H1 (cell line): Measurements from ENCODE around the gene CTCF. TPM values are rescaled to one million over a fixed set of nuclear protein-coding genes. Genes with fewer than 3 reads are reported as not detected.

Experiments
- CTCF ChIA-PET: fragments of 300-600 bp; sonication (Branson Sonifier 250); formaldehyde crosslinking; loops from one replicate; lab custom pipeline; 2021; ENCODE audit not compliant: partially characterized antibody; lab: Charles Lee
- POLR2A ChIA-PET: fragments of 300-600 bp; sonication (Branson Sonifier 250); formaldehyde crosslinking; loops from one replicate; lab custom pipeline; 2021; ENCODE audit warnings: inconsistent platforms; ENCODE audit not compliant: partially characterized antibody; lab: Charles Lee
- DNase-seq, 2 experiments: peaks; one replicate each; pipeline versions ENCODE4 v3.0.0 to v3.0.0-alpha.2; 2010 to 2022; ENCODE audit warnings: low spot score in 2 of 2, low read depth in 1 of 2, mixed read lengths in 1 of 2
- FAIRE-seq: peaks from 2 replicates; lab custom pipeline; 2011; peaks lifted over from hg19 to GRCh38; lab: Jason Lieb, UNC
- H2AFZ ChIP-seq: 2 replicates; pipeline ENCODE4 v1.8.1; 2012; ENCODE audit warnings: low read length, inconsistent platforms
- H2AK5ac ChIP-seq: 2 replicates; pipeline ENCODE4 v1.6.1; 2013; ENCODE audit warnings: low read depth, low read length
- H2BK120ac ChIP-seq: replicated peaks from 2 replicates; pipeline ENCODE3; 2013; ENCODE audit warnings: low read depth, low read length, inconsistent platforms
- H2BK12ac ChIP-seq: 2 replicates; pipeline ENCODE4 v1.6.1; 2013; ENCODE audit warnings: low read depth, low read length
- H2BK15ac ChIP-seq: 2 replicates; pipeline ENCODE4 v1.6.1; 2013; ENCODE audit warnings: low read length
- H2BK20ac ChIP-seq: 2 replicates; pipeline ENCODE4 v1.6.1; 2013; ENCODE audit warnings: low read length
- H2BK5ac ChIP-seq: 2 replicates; pipeline ENCODE4 v1.6.1; 2013; ENCODE audit warnings: low read depth, low read length
- H3K14ac ChIP-seq: 2 replicates; pipeline ENCODE4 v1.6.1; 2013; ENCODE audit warnings: inconsistent platforms; ENCODE audit not compliant: insufficient read length
- H3K18ac ChIP-seq: 2 replicates; pipeline ENCODE4 v1.6.1; 2013; ENCODE audit warnings: low read length; ENCODE audit errors: extremely low read depth
- H3K23ac ChIP-seq: 2 replicates; pipeline ENCODE4 v1.6.1; 2013; ENCODE audit warnings: inconsistent platforms; ENCODE audit not compliant: insufficient read length
- H3K23me2 ChIP-seq: 2 replicates; pipeline ENCODE4 v1.6.1; 2013; ENCODE audit warnings: low read depth, low read length
- H3K27ac ChIP-seq: 2 replicates; pipeline ENCODE4 v1.6.1; 2011; ENCODE audit warnings: low read depth, low read length, inconsistent platforms
- H3K27me3 ChIP-seq, 4 experiments: replicated peaks in 1 of 4; 1 replicate in 1 of 4; 2 replicates in 3 of 4; pipeline versions ENCODE4 v1.6.1 to v1.8.1; 2011 to 2013; ENCODE audit warnings: low read length in 3 of 4, mild to moderate bottlenecking in 3 of 4, inconsistent platforms in 2 of 4, mixed read lengths in 2 of 4, moderate library complexity in 1 of 4; ENCODE audit not compliant: control insufficient read depth in 3 of 4, insufficient read depth in 3 of 4; ENCODE audit errors: extremely low read depth in 1 of 4
- H3K36me3 ChIP-seq, 4 experiments: 2 replicates each; pipeline versions ENCODE4 v1.6.1 to v1.8.1; 2011 to 2013; ENCODE audit warnings: mild to moderate bottlenecking in 4 of 4, low read length in 3 of 4, moderate library complexity in 2 of 4, control low read depth in 1 of 4, inconsistent platforms in 1 of 4; ENCODE audit not compliant: insufficient read depth in 4 of 4, control insufficient read depth in 2 of 4
- H3K4ac ChIP-seq: replicated peaks from 2 replicates; pipeline ENCODE3; 2013; ENCODE audit warnings: low read length, low read depth, mixed read lengths, inconsistent platforms; ENCODE audit not compliant: insufficient read length
- H3K4me1 ChIP-seq, 4 experiments: replicated peaks in 1 of 4; 1 replicate in 1 of 4; 2 replicates in 3 of 4; pipeline versions ENCODE4 v1.6.1 to v1.8.1; 2011 to 2013; ENCODE audit warnings: low read length in 3 of 4, inconsistent platforms in 2 of 4, mixed read lengths in 1 of 4; ENCODE audit not compliant: insufficient read depth in 4 of 4, control insufficient read depth in 3 of 4
- H3K4me2 ChIP-seq, 2 experiments: 2 replicates each; pipeline versions ENCODE4 v1.6.1 to v1.8.1; 2011 to 2013; ENCODE audit warnings: low read depth in 2 of 2, low read length in 2 of 2, control low read depth in 1 of 2, inconsistent platforms in 1 of 2, mild to moderate bottlenecking in 1 of 2; ENCODE audit not compliant: insufficient read depth in 1 of 2
- H3K4me3 ChIP-seq, 4 experiments: fragments of 200-600, 300-600 bp in 1 of 4; sonication (generic), shearing (Covaris generic), sonication (Bioruptor Twin) in 1 of 4; 2 replicates each; pipeline versions ENCODE4 v1.5.1 to v1.8.1; 2011 to 2016; ENCODE audit warnings: low read length in 4 of 4, low read depth in 3 of 4, control low read depth in 2 of 4, inconsistent platforms in 2 of 4, mild to moderate bottlenecking in 2 of 4, mixed read lengths in 1 of 4, moderate library complexity in 1 of 4; ENCODE audit not compliant: insufficient read depth in 2 of 4; ENCODE audit errors: extremely low read depth in 1 of 4
- H3K56ac ChIP-seq: replicated peaks from 2 replicates; pipeline ENCODE3; 2013; ENCODE audit warnings: low read depth, mild to moderate bottlenecking, mixed read lengths, low read length, inconsistent platforms; ENCODE audit not compliant: insufficient read length
- H3K79me1 ChIP-seq: 2 replicates; pipeline ENCODE4 v1.6.1; 2013; ENCODE audit warnings: low read depth, low read length, control low read depth
- H3K79me2 ChIP-seq, 2 experiments: 2 replicates each; pipeline versions ENCODE4 v1.6.1 to v1.8.1; 2012 to 2013; ENCODE audit warnings: low read length in 2 of 2, mild to moderate bottlenecking in 2 of 2, inconsistent platforms in 1 of 2; ENCODE audit not compliant: insufficient read depth in 2 of 2, control insufficient read depth in 1 of 2
- H3K9ac ChIP-seq, 4 experiments: replicated peaks in 1 of 4; 1 replicate in 1 of 4; 2 replicates in 3 of 4; pipeline versions ENCODE4 v1.6.1 to v1.8.1; 2011 to 2013; ENCODE audit warnings: low read depth in 3 of 4, low read length in 3 of 4, control low read depth in 2 of 4, mild to moderate bottlenecking in 2 of 4, moderate library complexity in 2 of 4, inconsistent platforms in 1 of 4; ENCODE audit errors: extremely low read depth in 1 of 4
- H3K9me3 ChIP-seq, 2 experiments: 2 replicates each; pipeline versions ENCODE4 v1.6.1 to v1.8.1; 2012 to 2013; ENCODE audit warnings: mild to moderate bottlenecking in 2 of 2, moderate library complexity in 2 of 2, control low read depth in 1 of 2, inconsistent platforms in 1 of 2, low read depth in 1 of 2, low read length in 1 of 2, mixed read lengths in 1 of 2; ENCODE audit not compliant: insufficient read depth in 2 of 2
- H4K20me1 ChIP-seq, 2 experiments: replicated peaks in 1 of 2; 2 replicates each; pipeline versions ENCODE3 to v1.8.1; 2011 to 2013; ENCODE audit warnings: inconsistent platforms in 2 of 2, low read length in 2 of 2, mild to moderate bottlenecking in 1 of 2; ENCODE audit not compliant: insufficient read depth in 2 of 2, control insufficient read depth in 1 of 2
- H4K5ac ChIP-seq: 2 replicates; pipeline ENCODE4 v1.6.1; 2013; ENCODE audit warnings: low read length, low read depth, mixed read lengths, inconsistent platforms; ENCODE audit not compliant: insufficient read length
- H4K8ac ChIP-seq: 2 replicates; pipeline ENCODE4 v1.8.0; 2013; ENCODE audit warnings: mild to moderate bottlenecking, moderate library complexity, low read length, inconsistent platforms; ENCODE audit not compliant: insufficient read depth; ENCODE audit errors: extremely low read depth
- H4K91ac ChIP-seq: replicated peaks from 2 replicates; pipeline ENCODE3; 2013; ENCODE audit warnings: low read length, mixed read lengths, inconsistent platforms; ENCODE audit not compliant: insufficient read length
- CBX8 ChIP-seq: fragments of 300-800, 300-1000 bp; sonication (generic); IDR thresholded peaks from 2 replicates; pipeline ENCODE4 v1.7.1; 2016; ENCODE audit warnings: low read depth, low read length, borderline replicate concordance
- KDM5A ChIP-seq: fragments of 200-600 bp; IDR thresholded peaks from 2 replicates; pipeline ENCODE4 v1.7.1; 2012; ENCODE audit warnings: mild to moderate bottlenecking, low read length, inconsistent platforms, mixed read lengths
- WGBS, 2 experiments: shearing (Covaris generic) in 1 of 2; methylation state at CpG; one replicate each; pipeline versions ENCODE4 v1.1.6 to v1.1.7; 2013 to 2015; ENCODE audit warnings: low lambda C conversion rate in 2 of 2, mixed read lengths in 2 of 2, inconsistent platforms in 1 of 2, low coverage in 1 of 2, missing lambda C conversion rate in 1 of 2; ENCODE audit not compliant: insufficient replicate concordance in 2 of 2, insufficient coverage in 1 of 2, insufficient read length in 1 of 2; ENCODE audit errors: extremely low coverage in 1 of 2, missing lambda C conversion rate in 1 of 2; 5-methylcytosine and 5-hydroxymethylcytosine counted together
- polyA plus RNA-seq, 7 experiments: library from polyadenylated mRNA; depleted of rRNA in 3 of 7; stranded (reverse) in 5 of 7; unstranded in 2 of 7; fragments of >200 nt in 5 of 7; fragments of 200-250 nt in 2 of 7; gene quantifications; 1 replicate in 5 of 7; 2 replicates in 1 of 7; 4 replicates in 1 of 7; pipeline versions ENCODE4 v1.2.1 to v1.2.3, GENCODE V29; 2011 to 2013; ENCODE audit warnings: missing spikeins in 2 of 7, mixed read lengths in 2 of 7
- total RNA-seq: library from RNA; stranded (reverse); fragmentation: NEBNext Ultra II Directional; extraction: Animal tissue kit (Norgen Biotek cat#: 25700); gene quantifications from 2 replicates; pipeline ENCODE4 v1.2.1, GENCODE V29; 2021

Gene CTCF
- total and polyA plus RNA-seq, 2 of the 8 experiments (the other 6 are each of a cell fraction or from before 2014, with no cell fraction given): 32.4 to 66.0 TPM

DNA sequence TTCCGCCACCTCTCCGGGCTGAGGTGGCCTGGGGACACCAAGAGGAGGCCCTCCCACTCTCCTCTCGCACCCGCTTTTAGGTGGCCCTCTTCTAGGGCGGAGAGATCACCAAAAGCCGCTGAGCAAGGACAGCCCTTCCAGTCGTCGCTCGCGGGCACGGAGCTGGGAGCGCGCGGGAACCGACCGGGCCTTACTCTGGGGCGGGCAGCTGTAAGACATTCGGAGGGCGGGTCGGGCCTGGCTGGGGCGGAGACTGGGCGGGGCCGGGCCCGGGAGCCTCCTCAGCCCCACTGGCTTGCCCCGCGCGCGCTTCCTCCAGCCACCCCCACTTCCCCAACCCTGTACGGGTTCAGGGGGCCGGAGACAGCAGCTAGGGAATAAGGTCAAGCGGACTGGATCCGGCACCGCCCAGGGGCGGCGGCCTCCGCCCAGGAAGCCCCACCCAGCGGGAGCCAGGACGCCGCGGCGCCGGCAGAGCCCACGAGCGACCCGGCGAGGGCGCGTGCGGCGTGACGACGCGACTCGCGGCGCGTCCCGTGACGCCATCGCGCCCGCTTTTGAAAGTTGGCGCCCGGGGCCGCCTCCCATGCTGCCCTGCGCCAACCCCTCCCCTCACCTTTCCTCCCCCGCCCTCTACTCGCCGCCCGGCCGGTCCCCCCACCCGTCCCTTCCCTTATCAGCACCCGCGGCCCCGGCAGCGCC lies 351 bp upstream of the CTCF start:
- Histone ChIP-seq H3K23me2 (peaks cover 3% of the 10 kb centered on the region), H3K79me2 (peaks cover 13 to 56% of the 10 kb centered on the region in 2 experiments), H4K20me1 (peaks cover 0 to 2% of the 10 kb centered on the region in 2 experiments), H4K5ac (peak overlapping the region; percentile 65), H3K9ac (peak overlapping the region; percentile 72 to 100 (median 94)), H3K9me3 (no peaks in the 10 kb centered on the region), H3K4me3 (peak overlapping the region; percentile 76 to 88 (median 82)), H3K4me1 (peaks cover 0 to 7% (median 1%) of the 10 kb centered on the region in 4 experiments; a peak in 4 of 7 replicates), H3K36me3 (no peaks in the 10 kb centered on the region), H3K14ac (no peak overlapping the region), H3K27ac (peak overlapping the region; percentile 96), H3K27me3 (no peaks in the 10 kb centered on the region), H2BK15ac (no peak overlapping the region), H3K4ac (no peak overlapping the region), H3K56ac (peak overlapping the region; percentile 27), H3K4me2 (peak overlapping the region; percentile 81 to 92), H2BK12ac (no peak overlapping the region), H3K18ac (peak overlapping the region; percentile 56), H2BK120ac (no peak overlapping the region), H2BK20ac (no peak overlapping the region), H3K79me1 (peaks cover 10% of the 10 kb centered on the region), H2AFZ (no peak overlapping the region), H2AK5ac (no peak overlapping the region), H4K8ac (peak overlapping the region; percentile 100), H4K91ac (peak overlapping the region; percentile 54), H3K23ac (no peak overlapping the region), H2BK5ac (peak overlapping the region; percentile 9; the same call in 1 of the 2 replicates)
- CTCF ChIA-PET: interaction anchor here (0.6 to 10.4 kb wide), 15 partner anchors 14 to 102 kb away, joined by 3 to 108 read pairs (median 4); no protein-coding TSS in a partner anchor
- POLR2A ChIA-PET: interaction anchor here (0.7 to 8.4 kb wide), 28 partner anchors 9 to 339 kb away, joined by 3 to 105 read pairs (median 5); partner anchors contain the start of genes ACD, ATP6V0D1, C16orf86 and CARMIL2
- FAIRE-seq (no peak), DNase-seq (peak; percentile 72 to 93)
- WGBS, 2 experiments: 1% methylated on average over 25 of the region's 76 CpGs; no CpG with 5 or more reads in 1 of the 2 experiments
- TF ChIP-seq CBX8 (no peak), KDM5A (no peak; the same call in 1 of the 2 replicates)
